HepG2 (cell line): Measurements from ENCODE around the gene WDR73. TPM values are rescaled to one million over a fixed set of nuclear protein-coding genes. Genes with fewer than 3 reads are reported as not detected.

ENCODE experiments used
- EED ChIP-seq: sonication (generic); formaldehyde crosslinking; IDR thresholded peaks from 2 replicates; pipeline ENCODE4 v1.5.0; 2020; ENCODE audit warnings: mild to moderate bottlenecking, missing genetic modification reagents
- GABPB1 ChIP-seq: IDR thresholded peaks from 2 replicates; pipeline ENCODE4 v1.6.1; 2016; ENCODE audit warnings: mild to moderate bottlenecking, missing genetic modification reagents, moderate library complexity, missing compliant biosample characterization
- HDAC2 ChIP-seq: sonication (generic); formaldehyde crosslinking; IDR thresholded peaks from 2 replicates; pipeline ENCODE4 v1.4.0; 2020; ENCODE audit warnings: missing genetic modification reagents
- KLF11 ChIP-seq: IDR thresholded peaks from 2 replicates; pipeline ENCODE4 v1.6.1; 2016; ENCODE audit warnings: missing compliant biosample characterization
- MED1 ChIP-seq: sonication (generic); formaldehyde crosslinking; IDR thresholded peaks from 2 replicates; pipeline ENCODE4 v1.4.0; 2020; ENCODE audit warnings: missing genetic modification reagents
- NCOR1 ChIP-seq: fragments of 200-600 bp; sonication (generic); IDR thresholded peaks from 2 replicates; pipeline ENCODE4 v1.7.0; 2017; ENCODE audit warnings: antibody characterized with exemption, low read length, borderline replicate concordance
- NFATC3 ChIP-seq: sonication (generic); formaldehyde crosslinking; IDR thresholded peaks from 2 replicates; pipeline ENCODE4 v1.5.1; 2020; ENCODE audit warnings: mild to moderate bottlenecking, missing genetic modification reagents
- PCBP2 ChIP-seq: fragments of 200-400 bp; formaldehyde crosslinking; optimal IDR thresholded peaks from 2 replicates; pipeline ENCODE3; 2018; ENCODE audit warnings: low read length, low read depth; ENCODE audit not compliant: poor library complexity, severe bottlenecking
- PHF5A ChIP-seq: IDR thresholded peaks from one replicate; pipeline ENCODE4 v1.6.1; 2018; ENCODE audit warnings: low read depth, missing genetic modification reagents; ENCODE audit not compliant: unreplicated experiment
- SAFB2 ChIP-seq: sonication (generic); formaldehyde crosslinking; IDR thresholded peaks from 2 replicates; pipeline ENCODE4 v1.5.1; 2020; ENCODE audit warnings: missing genetic modification reagents, low read depth, mild to moderate bottlenecking, borderline replicate concordance
- SMARCE1 ChIP-seq: fragments of 450-650 bp; IDR thresholded peaks from 2 replicates; pipeline ENCODE4 v1.6.1; 2017; ENCODE audit warnings: borderline replicate concordance
- ZBTB38 ChIP-seq: sonication (generic); formaldehyde crosslinking; IDR thresholded peaks from 2 replicates; pipeline ENCODE4 v1.5.1; 2020; ENCODE audit warnings: mild to moderate bottlenecking, missing genetic modification reagents
- ZKSCAN1 ChIP-seq: fragments of 150-350 bp; IDR thresholded peaks from 2 replicates; pipeline ENCODE4 v1.6.1; 2014; ENCODE audit warnings: low read length
- ZNF138 ChIP-seq: sonication (generic); formaldehyde crosslinking; IDR thresholded peaks from 2 replicates; pipeline ENCODE4 v1.5.0; 2020; ENCODE audit warnings: mild to moderate bottlenecking, low read depth, missing genetic modification reagents
- ZNF142 ChIP-seq: sonication (generic); formaldehyde crosslinking; IDR thresholded peaks from 2 replicates; pipeline ENCODE4 v1.4.0; 2020; ENCODE audit warnings: missing genetic modification reagents
- ZNF547 ChIP-seq: sonication (generic); formaldehyde crosslinking; IDR thresholded peaks from 2 replicates; pipeline ENCODE4 v1.5.1; 2020; ENCODE audit warnings: mild to moderate bottlenecking, missing genetic modification reagents
- ZNF674 ChIP-seq: sonication (generic); formaldehyde crosslinking; IDR thresholded peaks from 2 replicates; pipeline ENCODE4 v1.5.0; 2020; ENCODE audit warnings: low read depth, mild to moderate bottlenecking, missing genetic modification reagents
- ZNF776 ChIP-seq: sonication (generic); formaldehyde crosslinking; IDR thresholded peaks from 2 replicates; pipeline ENCODE4 v1.4.0; 2020; ENCODE audit warnings: mild to moderate bottlenecking, missing genetic modification reagents
- ZNF879 ChIP-seq: sonication (generic); formaldehyde crosslinking; IDR thresholded peaks from 2 replicates; pipeline ENCODE4 v1.8.1; 2023; ENCODE audit warnings: missing genetic modification reagents
- polyA plus RNA-seq, 8 experiments: library from polyadenylated mRNA; depleted of rRNA in 3 of 8; stranded (reverse) in 7 of 8; unstranded in 1 of 8; fragments of >200 nt; fragmentation: Illumina TruSeq in 4 of 8; extraction: Trizol in 4 of 8; gene quantifications; 2 replicates each; pipeline versions ENCODE4 v1.2.1 to v1.2.3, GENCODE V29; 2011 to 2016; ENCODE audit warnings: low read depth in 4 of 8, missing spikeins in 1 of 8, mixed read lengths in 1 of 8; ENCODE audit not compliant: insufficient read depth in 1 of 8
- total RNA-seq, 5 experiments: library from RNA; depleted of rRNA; stranded (reverse); fragments of >200 nt; fragmentation: Illumina TruSeq; extraction: Trizol; gene quantifications; 2 replicates each; pipeline ENCODE4 v1.2.3, GENCODE V29; 2016; ENCODE audit warnings: low read depth in 1 of 5
- TF ChIP-seq, protein P1 (sequence below): IDR thresholded peaks from 2 replicates; pipeline ENCODE4 v1.6.1; 2012; ENCODE audit warnings: low read length, improper control_type of control experiment
- TF ChIP-seq, protein P2 (sequence below): sonication (generic); formaldehyde crosslinking; IDR thresholded peaks from 2 replicates; pipeline ENCODE4 v1.8.0; 2022; ENCODE audit warnings: missing genetic modification reagents, mild to moderate bottlenecking, inconsistent platforms, borderline replicate concordance

WDR73 gene
- total and polyA plus RNA-seq, 2 of the 13 experiments (the other 11 are each of a cell fraction or from before 2014, with no cell fraction given) = 20.0 to 35.5 TPM

DNA sequence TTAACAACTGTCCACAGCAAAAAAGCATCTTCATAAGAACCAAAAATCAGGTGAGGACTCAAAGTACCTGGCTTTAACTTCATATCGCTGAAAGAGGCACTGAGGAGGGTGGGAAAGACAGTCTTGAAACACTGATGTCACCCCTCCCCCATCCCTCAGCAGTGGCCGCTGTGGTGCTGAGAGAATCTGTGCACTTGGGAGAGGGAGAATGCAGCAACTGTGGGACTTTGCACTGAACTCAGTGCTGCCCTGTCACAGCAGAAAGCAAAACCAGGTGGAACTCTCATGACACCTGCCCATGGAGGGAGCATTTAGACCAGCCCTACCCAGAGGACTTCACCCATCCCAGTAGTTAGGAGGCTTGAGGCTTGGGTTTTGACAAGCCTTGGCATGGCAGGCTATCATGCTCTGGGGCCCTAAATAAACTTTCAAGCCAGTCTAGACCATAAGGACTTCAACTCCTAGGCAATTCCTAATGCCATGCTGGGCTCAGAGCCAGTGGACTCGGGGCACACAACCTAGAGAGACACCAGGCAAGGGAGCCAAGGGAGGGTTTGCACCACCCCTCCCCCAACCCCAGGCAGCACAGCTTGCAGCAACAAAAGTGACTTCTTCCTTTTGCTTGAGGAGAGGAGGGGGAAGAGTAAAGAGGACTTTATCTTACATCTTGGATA lies 59.3 kb downstream of the WDR73 start (continued):
- TF ChIP-seq ZNF142 (CRISPR knock-in tag) = no peak
- no peak for TF ChIP-seq SAFB2
- TF ChIP-seq NFATC3 = 0 out of 2 replicates have a peak, but pooled peaks have one; percentile 36
- no peak for TF ChIP-seq PHF5A
- TF ChIP-seq HDAC2 (CRISPR knock-in tag) = 0 out of 2 replicates have a peak, but pooled peaks have one; percentile 48
- TF ChIP-seq, protein P1, sequence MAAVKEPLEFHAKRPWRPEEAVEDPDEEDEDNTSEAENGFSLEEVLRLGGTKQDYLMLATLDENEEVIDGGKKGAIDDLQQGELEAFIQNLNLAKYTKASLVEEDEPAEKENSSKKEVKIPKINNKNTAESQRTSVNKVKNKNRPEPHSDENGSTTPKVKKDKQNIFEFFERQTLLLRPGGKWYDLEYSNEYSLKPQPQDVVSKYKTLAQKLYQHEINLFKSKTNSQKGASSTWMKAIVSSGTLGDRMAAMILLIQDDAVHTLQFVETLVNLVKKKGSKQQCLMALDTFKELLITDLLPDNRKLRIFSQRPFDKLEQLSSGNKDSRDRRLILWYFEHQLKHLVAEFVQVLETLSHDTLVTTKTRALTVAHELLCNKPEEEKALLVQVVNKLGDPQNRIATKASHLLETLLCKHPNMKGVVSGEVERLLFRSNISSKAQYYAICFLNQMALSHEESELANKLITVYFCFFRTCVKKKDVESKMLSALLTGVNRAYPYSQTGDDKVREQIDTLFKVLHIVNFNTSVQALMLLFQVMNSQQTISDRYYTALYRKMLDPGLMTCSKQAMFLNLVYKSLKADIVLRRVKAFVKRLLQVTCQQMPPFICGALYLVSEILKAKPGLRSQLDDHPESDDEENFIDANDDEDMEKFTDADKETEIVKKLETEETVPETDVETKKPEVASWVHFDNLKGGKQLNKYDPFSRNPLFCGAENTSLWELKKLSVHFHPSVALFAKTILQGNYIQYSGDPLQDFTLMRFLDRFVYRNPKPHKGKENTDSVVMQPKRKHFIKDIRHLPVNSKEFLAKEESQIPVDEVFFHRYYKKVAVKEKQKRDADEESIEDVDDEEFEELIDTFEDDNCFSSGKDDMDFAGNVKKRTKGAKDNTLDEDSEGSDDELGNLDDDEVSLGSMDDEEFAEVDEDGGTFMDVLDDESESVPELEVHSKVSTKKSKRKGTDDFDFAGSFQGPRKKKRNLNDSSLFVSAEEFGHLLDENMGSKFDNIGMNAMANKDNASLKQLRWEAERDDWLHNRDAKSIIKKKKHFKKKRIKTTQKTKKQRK = no peak
- no peak for TF ChIP-seq MED1 (CRISPR knock-in tag)
- no peak for TF ChIP-seq ZNF547 (CRISPR knock-in tag)
- TF ChIP-seq ZNF879 (CRISPR knock-in tag) = no peak
- TF ChIP-seq SMARCE1 = no peak
- no peak for TF ChIP-seq GABPB1 (CRISPR knock-in tag)
- TF ChIP-seq PCBP2 = no peak
- no peak for TF ChIP-seq ZNF138 (CRISPR knock-in tag)
- TF ChIP-seq, protein P2, sequence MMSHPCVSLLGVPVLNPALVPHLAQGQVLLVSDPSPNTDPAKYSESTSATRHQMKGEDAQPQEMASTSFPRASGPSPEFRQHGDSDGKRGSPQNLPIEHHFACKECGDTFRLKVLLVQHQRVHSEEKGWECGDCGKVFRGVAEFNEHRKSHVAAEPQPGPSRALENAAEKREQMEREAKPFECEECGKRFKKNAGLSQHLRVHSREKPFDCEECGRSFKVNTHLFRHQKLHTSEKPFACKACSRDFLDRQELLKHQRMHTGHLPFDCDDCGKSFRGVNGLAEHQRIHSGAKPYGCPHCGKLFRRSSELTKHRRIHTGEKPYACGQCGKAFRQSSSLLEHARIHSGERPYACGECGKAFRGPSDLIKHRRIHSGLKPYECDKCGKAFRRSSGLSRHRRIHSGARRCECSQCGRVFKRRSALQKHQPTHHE (CRISPR knock-in tag) = no peak
- no peak for TF ChIP-seq ZKSCAN1
- no peak for TF ChIP-seq KLF11 (CRISPR knock-in tag)
- TF ChIP-seq EED (CRISPR knock-in tag) = no peak
- TF ChIP-seq ZBTB38 = no peak
- TF ChIP-seq ZNF674 (CRISPR knock-in tag) = no peak
- TF ChIP-seq NCOR1 = 0 out of 2 replicates have a peak, but pooled peaks have one; percentile 55
- TF ChIP-seq ZNF776 (CRISPR knock-in tag) = no peak
